Neural crest cell (in vitro differentiated cells): ENCODE results near the gene KCNMA1. TPM values are rescaled to one million over a fixed set of nuclear protein-coding genes. Genes with fewer than 3 reads are reported as not detected.

Source experiments
- DNase-seq: peaks from one replicate; pipeline ENCODE4 v3.0.0; 2021; ENCODE audit warnings: low read depth, mixed read lengths, low spot score
- H3K27ac Mint-ChIP-seq: one replicate; pipeline ENCODE4 v1.8.0; 2021; ENCODE audit warnings: mild to moderate bottlenecking, mixed read lengths; ENCODE audit not compliant: unreplicated experiment
- H3K27me3 Mint-ChIP-seq: 2 replicates; pipeline ENCODE4 v1.8.0; 2021; ENCODE audit warnings: low read depth, mild to moderate bottlenecking, mixed read lengths
- H3K36me3 Mint-ChIP-seq: 2 replicates; pipeline ENCODE4 v1.8.0; 2021; ENCODE audit warnings: low read depth, mild to moderate bottlenecking, mixed read lengths
- H3K4me1 Mint-ChIP-seq: 2 replicates; pipeline ENCODE4 v1.8.0; 2021; ENCODE audit warnings: mixed read lengths
- H3K4me3 Mint-ChIP-seq: one replicate; pipeline ENCODE4 v1.8.0; 2021; ENCODE audit warnings: mild to moderate bottlenecking, mixed read lengths
- H3K9me3 Mint-ChIP-seq: 2 replicates; pipeline ENCODE4 v1.8.0; 2021; ENCODE audit warnings: mixed read lengths
- total RNA-seq: library from RNA; stranded (reverse); gene quantifications from 2 replicates; pipeline ENCODE4 v1.2.1, GENCODE V29; 2021
- TF ChIP-seq, protein P1 (sequence below): fragments of 200-600 bp; sonication (generic); conservative IDR thresholded peaks from 2 replicates; pipeline ENCODE4 v1.5.0; 2021; ENCODE audit warnings: antibody characterized with exemption, mild to moderate bottlenecking

KCNMA1 gene
- total RNA-seq, 1 donor from 2014 or later: 1.7 TPM

GRCh38 chr10:76997631-76998030 lies 640.0 kb downstream of the KCNMA1 start:
- no peak overlapping the region for H3K4me3 Mint-ChIP-seq
- H3K4me1 Mint-ChIP-seq: peaks cover 13% of the 10 kb centered on the region
- H3K9me3 Mint-ChIP-seq: no peaks in the 10 kb centered on the region
- TF ChIP-seq, protein P1, sequence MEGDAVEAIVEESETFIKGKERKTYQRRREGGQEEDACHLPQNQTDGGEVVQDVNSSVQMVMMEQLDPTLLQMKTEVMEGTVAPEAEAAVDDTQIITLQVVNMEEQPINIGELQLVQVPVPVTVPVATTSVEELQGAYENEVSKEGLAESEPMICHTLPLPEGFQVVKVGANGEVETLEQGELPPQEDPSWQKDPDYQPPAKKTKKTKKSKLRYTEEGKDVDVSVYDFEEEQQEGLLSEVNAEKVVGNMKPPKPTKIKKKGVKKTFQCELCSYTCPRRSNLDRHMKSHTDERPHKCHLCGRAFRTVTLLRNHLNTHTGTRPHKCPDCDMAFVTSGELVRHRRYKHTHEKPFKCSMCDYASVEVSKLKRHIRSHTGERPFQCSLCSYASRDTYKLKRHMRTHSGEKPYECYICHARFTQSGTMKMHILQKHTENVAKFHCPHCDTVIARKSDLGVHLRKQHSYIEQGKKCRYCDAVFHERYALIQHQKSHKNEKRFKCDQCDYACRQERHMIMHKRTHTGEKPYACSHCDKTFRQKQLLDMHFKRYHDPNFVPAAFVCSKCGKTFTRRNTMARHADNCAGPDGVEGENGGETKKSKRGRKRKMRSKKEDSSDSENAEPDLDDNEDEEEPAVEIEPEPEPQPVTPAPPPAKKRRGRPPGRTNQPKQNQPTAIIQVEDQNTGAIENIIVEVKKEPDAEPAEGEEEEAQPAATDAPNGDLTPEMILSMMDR: no peak
- H3K27ac Mint-ChIP-seq: no peak overlapping the region
- H3K27me3 Mint-ChIP-seq: no peaks in the 10 kb centered on the region
- H3K36me3 Mint-ChIP-seq: no peaks in the 10 kb centered on the region
- DNase-seq: no peak

DNA sequence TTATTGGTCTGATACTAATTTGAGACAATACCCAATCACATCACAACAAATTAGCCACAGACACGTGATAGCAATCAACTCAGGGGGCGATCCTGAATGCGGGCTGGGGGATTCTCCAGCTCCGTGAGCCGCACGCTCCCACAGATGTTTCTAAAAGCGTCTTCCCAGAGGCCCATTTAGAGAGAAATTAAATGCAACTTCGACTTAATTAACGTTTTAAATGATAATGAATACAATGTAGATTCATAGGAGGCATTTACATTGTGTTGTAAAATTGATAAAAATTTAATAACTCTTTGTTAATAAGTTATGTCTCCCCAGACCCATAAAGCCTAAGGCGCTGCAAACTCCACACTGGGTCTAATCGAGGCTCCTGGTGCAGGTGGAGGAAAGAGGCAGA lies 642.6 kb downstream of the KCNMA1 start:
- peaks cover 19% of the 10 kb centered on the region for H3K4me1 Mint-ChIP-seq
- H3K27me3 Mint-ChIP-seq: no peaks in the 10 kb centered on the region
- H3K9me3 Mint-ChIP-seq: no peaks in the 10 kb centered on the region
- TF ChIP-seq, protein P1: no peak
- no peak overlapping the region for H3K27ac Mint-ChIP-seq
- DNase-seq: no peak
- no peak overlapping the region for H3K4me3 Mint-ChIP-seq
- no peaks in the 10 kb centered on the region for H3K36me3 Mint-ChIP-seq

DNA sequence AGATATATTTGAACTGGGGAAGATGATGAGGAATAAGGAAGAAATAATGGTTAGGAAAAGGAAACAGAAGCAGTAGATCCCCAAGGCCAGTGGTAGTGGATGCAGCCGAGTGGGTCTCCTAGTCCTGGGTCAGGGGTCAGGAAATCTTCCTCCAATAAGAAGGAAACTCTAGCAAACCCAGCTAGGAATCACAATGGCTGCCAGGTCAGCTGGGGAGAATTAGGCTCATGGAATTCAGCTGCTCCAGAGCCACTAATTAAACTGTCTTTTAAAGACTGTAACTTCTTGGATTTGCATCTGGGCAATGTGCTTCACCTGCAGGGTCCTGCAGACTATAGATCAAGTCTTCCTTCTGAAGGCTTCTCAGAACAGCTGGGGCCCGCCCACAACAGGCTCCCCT lies 644.4 kb downstream of the KCNMA1 start:
- Mint-ChIP-seq H3K36me3 (no peaks in the 10 kb centered on the region), H3K9me3 (no peaks in the 10 kb centered on the region), H3K27me3 (no peaks in the 10 kb centered on the region), H3K27ac (no peak overlapping the region), H3K4me3 (no peak overlapping the region), H3K4me1 (peaks cover 15% of the 10 kb centered on the region)
- no peak for DNase-seq
- TF ChIP-seq, protein P1: no peak

- no peaks in the 10 kb centered on the region for H3K9me3 Mint-ChIP-seq
- H3K27me3 Mint-ChIP-seq: no peaks in the 10 kb centered on the region
- no peak overlapping the region for H3K27ac Mint-ChIP-seq
- DNase-seq: no peak
- no peak overlapping the region for H3K4me3 Mint-ChIP-seq
- peaks cover 15% of the 10 kb centered on the region for H3K4me1 Mint-ChIP-seq
- no peaks in the 10 kb centered on the region for H3K36me3 Mint-ChIP-seq
- TF ChIP-seq, protein P1: no peak
Measured at GRCh38 chr10:76992467-76992866, 645.1 kb downstream of the KCNMA1 start.

GRCh38 chr10:76991621-76992020 lies 646.0 kb downstream of the KCNMA1 start:
- H3K4me1 Mint-ChIP-seq: peaks cover 15% of the 10 kb centered on the region
- DNase-seq: no peak
- no peaks in the 10 kb centered on the region for H3K27me3 Mint-ChIP-seq
- no peaks in the 10 kb centered on the region for H3K9me3 Mint-ChIP-seq
- H3K4me3 Mint-ChIP-seq: no peak overlapping the region
- no peaks in the 10 kb centered on the region for H3K36me3 Mint-ChIP-seq
- H3K27ac Mint-ChIP-seq: no peak overlapping the region
- TF ChIP-seq, protein P1: no peak

- H3K4me3 Mint-ChIP-seq: no peak overlapping the region
- DNase-seq: no peak
- H3K9me3 Mint-ChIP-seq: no peaks in the 10 kb centered on the region
- no peaks in the 10 kb centered on the region for H3K27me3 Mint-ChIP-seq
- TF ChIP-seq, protein P1: no peak
- H3K27ac Mint-ChIP-seq: no peak overlapping the region
- H3K4me1 Mint-ChIP-seq: peaks cover 15% of the 10 kb centered on the region
- H3K36me3 Mint-ChIP-seq: no peaks in the 10 kb centered on the region
Measured at GRCh38 chr10:76990561-76990960, 647.0 kb downstream of the KCNMA1 start.
